Mesenchymal stem cell (in vitro differentiated cells and primary cell): Measurements from ENCODE around the gene TAS2R9.
"Not testable (repeated sequence)": the region's sequence is repeated elsewhere in the genome, so short reads cannot be mapped to it uniquely, and the experiment has no call there.

Source experiments
- DNase-seq: peaks from one replicate; pipeline ENCODE4 v3.0.0-alpha.2; 2013
- H2AFZ ChIP-seq: one replicate; pipeline ENCODE4 v1.6.1; 2013; ENCODE audit warnings: low read depth, mild to moderate bottlenecking, control low read depth, inconsistent platforms, low read length, moderate library complexity
- H2AK5ac ChIP-seq: 2 replicates; pipeline ENCODE4 v1.6.1; 2013; ENCODE audit warnings: low read length, moderate library complexity, mild to moderate bottlenecking, inconsistent platforms; ENCODE audit not compliant: severe bottlenecking
- H2BK120ac ChIP-seq: one replicate; pipeline ENCODE4 v1.6.1; 2013; ENCODE audit warnings: low read depth, mild to moderate bottlenecking, inconsistent platforms, low read length, moderate library complexity
- H2BK12ac ChIP-seq, 2 experiments: one replicate each; pipeline ENCODE4 v1.6.1; 2013; ENCODE audit warnings: inconsistent platforms in 2 of 2, low read length in 2 of 2, mild to moderate bottlenecking in 2 of 2, moderate library complexity in 2 of 2, control low read depth in 1 of 2
- H2BK15ac ChIP-seq: one replicate; pipeline ENCODE4 v1.6.1; 2013; ENCODE audit warnings: mild to moderate bottlenecking, low read depth, inconsistent platforms; ENCODE audit not compliant: poor library complexity, severe bottlenecking
- H2BK5ac ChIP-seq: 2 replicates; pipeline ENCODE4 v1.6.1; 2013; ENCODE audit warnings: low read depth, mild to moderate bottlenecking, low read length, control low read depth, inconsistent platforms; ENCODE audit not compliant: poor library complexity, severe bottlenecking
- H3K14ac ChIP-seq, 2 experiments: one replicate each; pipeline ENCODE4 v1.6.1; 2013; ENCODE audit warnings: inconsistent platforms in 2 of 2, low read length in 2 of 2, control low read depth in 1 of 2, mild to moderate bottlenecking in 1 of 2, moderate library complexity in 1 of 2
- H3K18ac ChIP-seq, 2 experiments: one replicate each; pipeline ENCODE4 v1.6.1; 2013; ENCODE audit warnings: inconsistent platforms in 2 of 2, low read length in 2 of 2, control low read depth in 1 of 2, low read depth in 1 of 2, mild to moderate bottlenecking in 1 of 2
- H3K23ac ChIP-seq, 2 experiments: one replicate each; pipeline ENCODE4 v1.6.1; 2013; ENCODE audit warnings: inconsistent platforms in 2 of 2, low read length in 2 of 2, mild to moderate bottlenecking in 2 of 2, moderate library complexity in 2 of 2, control low read depth in 1 of 2
- H3K27ac ChIP-seq: 2 replicates; pipeline ENCODE4 v1.5.1; 2013; ENCODE audit warnings: mild to moderate bottlenecking, moderate library complexity, low read length, control low read depth, inconsistent platforms; ENCODE audit not compliant: poor library complexity, severe bottlenecking
- H3K27me3 ChIP-seq, 2 experiments: 2 replicates each; pipeline versions ENCODE4 v1.6.1 to v1.7.0; 2013; ENCODE audit warnings: low read length in 2 of 2, mild to moderate bottlenecking in 2 of 2, moderate library complexity in 2 of 2, control low read depth in 1 of 2, inconsistent platforms in 1 of 2; ENCODE audit not compliant: control insufficient read depth in 1 of 2, insufficient read depth in 1 of 2
- H3K36me3 ChIP-seq, 2 experiments: 2 replicates each; pipeline versions ENCODE4 v1.6.1 to v1.7.0; 2013; ENCODE audit warnings: low read length in 2 of 2, control low read depth in 1 of 2, inconsistent platforms in 1 of 2, low read depth in 1 of 2, mild to moderate bottlenecking in 1 of 2; ENCODE audit not compliant: insufficient read depth in 2 of 2, control insufficient read depth in 1 of 2
- H3K4ac ChIP-seq, 2 experiments: one replicate each; pipeline ENCODE4 v1.6.1; 2013; ENCODE audit warnings: inconsistent platforms in 2 of 2, low read length in 2 of 2, mild to moderate bottlenecking in 2 of 2, moderate library complexity in 2 of 2, control low read depth in 1 of 2, low read depth in 1 of 2
- H3K4me1 ChIP-seq: 2 replicates; pipeline ENCODE4 v1.6.1; 2013; ENCODE audit warnings: low read depth, low read length, control low read depth; ENCODE audit not compliant: control insufficient read depth, insufficient read depth
- H3K4me2 ChIP-seq: 2 replicates; pipeline ENCODE4 v1.6.1; 2013; ENCODE audit warnings: low read length, mild to moderate bottlenecking, inconsistent platforms; ENCODE audit not compliant: poor library complexity, severe bottlenecking
- H3K4me3 ChIP-seq, 2 experiments: 2 replicates each; pipeline versions ENCODE4 v1.5.1 to v1.7.0; 2013; ENCODE audit warnings: low read length in 2 of 2, mild to moderate bottlenecking in 2 of 2, control low read depth in 1 of 2, low read depth in 1 of 2; ENCODE audit not compliant: insufficient read depth in 1 of 2
- H3K79me1 ChIP-seq: replicated peaks from 2 replicates; pipeline ENCODE4 v1.6.1; 2013; ENCODE audit warnings: mild to moderate bottlenecking, control low read depth, low read length, inconsistent platforms; ENCODE audit not compliant: poor library complexity, severe bottlenecking
- H3K9ac ChIP-seq: 2 replicates; pipeline ENCODE4 v1.7.0; 2013; ENCODE audit warnings: mild to moderate bottlenecking, low read length, moderate library complexity
- H3K9me3 ChIP-seq: 2 replicates; pipeline ENCODE4 v1.7.0; 2013; ENCODE audit warnings: mild to moderate bottlenecking, low read length; ENCODE audit not compliant: control insufficient read depth
- H4K8ac ChIP-seq: one replicate; pipeline ENCODE4 v1.6.1; 2013; ENCODE audit warnings: inconsistent platforms, mild to moderate bottlenecking, low read length, moderate library complexity
- H4K91ac ChIP-seq: one replicate; pipeline ENCODE4 v1.6.1; 2013; ENCODE audit warnings: mild to moderate bottlenecking, low read length, inconsistent platforms
- WGBS: methylation state at CpG from one replicate; pipeline ENCODE4 v1.1.7; 2013; ENCODE audit warnings: mixed read lengths; 5-methylcytosine and 5-hydroxymethylcytosine counted together

TAS2R9 gene

GRCh38 chr12:10791769-10792168 lies 18.2 kb downstream of the TAS2R9 start:
- not testable (repeated sequence) for H3K23ac ChIP-seq, DNase-seq, H2BK5ac ChIP-seq, H2BK12ac ChIP-seq, H3K4me2 ChIP-seq, H3K27ac ChIP-seq, H2AK5ac ChIP-seq, H4K8ac ChIP-seq, H3K79me1 ChIP-seq, H3K9ac ChIP-seq, H3K27me3 ChIP-seq, H2BK15ac ChIP-seq, H3K36me3 ChIP-seq, H3K4me3 ChIP-seq, H2AFZ ChIP-seq, H3K9me3 ChIP-seq, H3K4me1 ChIP-seq, H3K14ac ChIP-seq, H4K91ac ChIP-seq, H3K18ac ChIP-seq, H2BK120ac ChIP-seq, H3K4ac ChIP-seq
- WGBS, result 83% methylated on average over 4 of the region's 4 CpGs

- Histone ChIP-seq H2AK5ac (no peak overlapping the region), H3K4me1 (no peaks in the 10 kb centered on the region), H4K8ac (no peak overlapping the region), H3K9ac (no peak overlapping the region), H2BK120ac (no peak overlapping the region), H3K79me1 (no peaks in the 10 kb centered on the region), H3K14ac (no peak overlapping the region), H3K4me3 (no peak overlapping the region), H2BK12ac (no peak overlapping the region), H2AFZ (no peak overlapping the region), H3K36me3 (no peaks in the 10 kb centered on the region), H3K23ac (no peak overlapping the region), H3K4me2 (no peak overlapping the region), H4K91ac (no peak overlapping the region), H3K4ac (no peak overlapping the region), H3K27ac (no peak overlapping the region), H2BK5ac (no peak overlapping the region), H3K9me3 (no peaks in the 10 kb centered on the region), H3K27me3 (no peaks in the 10 kb centered on the region), H3K18ac (no peak overlapping the region), H2BK15ac (no peak overlapping the region)
- 63% methylated on average over 2 of the region's 5 CpGs for WGBS
- DNase-seq, result no peak
Measured at GRCh38 chr12:10783252-10783651, 26.7 kb downstream of the TAS2R9 start.

- H3K9ac ChIP-seq, result no peak overlapping the region
- no peak overlapping the region for H4K91ac ChIP-seq
- H2BK5ac ChIP-seq, result no peak overlapping the region
- no peaks in the 10 kb centered on the region for H3K79me1 ChIP-seq
- no peak overlapping the region for H2BK12ac ChIP-seq
- no peaks in the 10 kb centered on the region for H3K36me3 ChIP-seq
- H3K4me1 ChIP-seq, result no peaks in the 10 kb centered on the region
- no peak for DNase-seq
- H3K18ac ChIP-seq, result no peak overlapping the region
- no peak overlapping the region for H2AFZ ChIP-seq
- no peak overlapping the region for H2AK5ac ChIP-seq
- no peak overlapping the region for H3K4me2 ChIP-seq
- no peak overlapping the region for H4K8ac ChIP-seq
- no peak overlapping the region for H3K4ac ChIP-seq
- no peak overlapping the region for H3K23ac ChIP-seq
- H3K14ac ChIP-seq, result no peak overlapping the region
- no peak overlapping the region for H2BK15ac ChIP-seq
- peaks cover 3 to 4% of the 10 kb centered on the region in 2 experiments for H3K27me3 ChIP-seq
- H3K9me3 ChIP-seq, result no peaks in the 10 kb centered on the region
- H2BK120ac ChIP-seq, result no peak overlapping the region
- no peak overlapping the region for H3K27ac ChIP-seq
- 83% methylated on average over 2 of the region's 2 CpGs for WGBS
- H3K4me3 ChIP-seq, result no peak overlapping the region
Measured at GRCh38 chr12:10779103-10779502, 30.9 kb downstream of the TAS2R9 start.

GRCh38 chr12:10771132-10771733 lies 38.7 kb downstream of the TAS2R9 start:
- Histone ChIP-seq H3K9me3 (no peaks in the 10 kb centered on the region), H3K18ac (no peak overlapping the region), H2AK5ac (no peak overlapping the region), H2BK120ac (no peak overlapping the region), H3K79me1 (no peaks in the 10 kb centered on the region), H3K14ac (no peak overlapping the region), H3K4me2 (no peak overlapping the region), H3K36me3 (no peaks in the 10 kb centered on the region), H2BK12ac (no peak overlapping the region), H3K4me1 (no peaks in the 10 kb centered on the region), H3K9ac (no peak overlapping the region), H3K23ac (no peak overlapping the region), H2BK5ac (no peak overlapping the region), H4K91ac (no peak overlapping the region), H2BK15ac (no peak overlapping the region), H3K27ac (no peak overlapping the region), H3K27me3 (peaks cover 31 to 64% of the 10 kb centered on the region in 2 experiments), H4K8ac (no peak overlapping the region), H3K4me3 (no peak overlapping the region), H3K4ac (no peak overlapping the region), H2AFZ (no peak overlapping the region)
- no CpG with 5 or more reads among the region's 1 CpG for WGBS
- peak; percentile 43 for DNase-seq
